IPS-20b (cell line): ENCODE data around the gene OS9.
"Not testable (repeated sequence)": the region's sequence is repeated elsewhere in the genome, so short reads cannot be mapped to it uniquely, and the experiment has no call there.

Experiments
- H3K27ac ChIP-seq: one replicate; pipeline ENCODE4 v1.5.1; 2013; ENCODE audit warnings: low read length
- H3K27me3 ChIP-seq: 2 replicates; pipeline ENCODE4 v1.6.1; 2013; ENCODE audit warnings: mild to moderate bottlenecking, low read length, inconsistent platforms; ENCODE audit not compliant: insufficient read depth
- H3K36me3 ChIP-seq: 2 replicates; pipeline ENCODE4 v1.6.1; 2013; ENCODE audit warnings: low read depth, mild to moderate bottlenecking, inconsistent platforms, low read length, moderate library complexity; ENCODE audit not compliant: insufficient read depth
- H3K4me1 ChIP-seq: 2 replicates; pipeline ENCODE4 v1.6.1; 2013; ENCODE audit warnings: mild to moderate bottlenecking, control low read depth, inconsistent platforms, low read length, moderate library complexity; ENCODE audit not compliant: insufficient read depth
- H3K4me3 ChIP-seq: 2 replicates; pipeline ENCODE4 v1.5.1; 2013; ENCODE audit warnings: mild to moderate bottlenecking, low read length, inconsistent platforms
- H3K9ac ChIP-seq: 2 replicates; pipeline ENCODE4 v1.6.1; 2013; ENCODE audit warnings: low read depth, mild to moderate bottlenecking, inconsistent platforms, low read length, moderate library complexity
- H3K9me3 ChIP-seq: 2 replicates; pipeline ENCODE4 v1.6.1; 2013; ENCODE audit warnings: mild to moderate bottlenecking, low read depth, low read length, inconsistent platforms; ENCODE audit not compliant: insufficient read depth

The OS9 gene

DNA sequence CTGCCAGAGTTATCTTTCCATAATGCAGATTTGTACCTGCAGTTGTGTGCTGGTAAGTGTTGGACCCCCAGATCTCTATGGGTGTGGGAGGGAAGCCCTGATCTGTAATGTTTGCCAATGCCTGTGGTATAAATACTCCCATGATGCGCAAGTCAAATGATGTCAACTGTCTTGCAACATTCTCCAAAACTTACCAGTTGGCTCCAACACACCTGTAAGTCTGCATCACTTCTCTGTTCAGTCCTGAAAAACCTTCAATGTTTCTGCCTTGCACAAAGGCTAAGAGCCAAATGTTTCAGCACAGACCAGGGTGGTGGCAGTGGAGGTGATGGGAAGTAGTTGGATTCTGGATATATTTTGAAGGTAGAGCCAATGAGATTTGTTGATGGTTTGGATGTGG is 3.1 kb downstream of the OS9 start:
- Histone ChIP-seq H3K4me3 (no peak overlapping the region), H3K4me1 (0 out of 2 replicates have a peak, but pooled peaks cover 6% of the 10 kb centered on the region), H3K9ac (no peak overlapping the region), H3K36me3 (peaks cover 19% of the 10 kb centered on the region; the same call in 1 of the 2 replicates), H3K27ac (no peak overlapping the region), H3K9me3 (no peaks in the 10 kb centered on the region), H3K27me3 (no peaks in the 10 kb centered on the region)

DNA sequence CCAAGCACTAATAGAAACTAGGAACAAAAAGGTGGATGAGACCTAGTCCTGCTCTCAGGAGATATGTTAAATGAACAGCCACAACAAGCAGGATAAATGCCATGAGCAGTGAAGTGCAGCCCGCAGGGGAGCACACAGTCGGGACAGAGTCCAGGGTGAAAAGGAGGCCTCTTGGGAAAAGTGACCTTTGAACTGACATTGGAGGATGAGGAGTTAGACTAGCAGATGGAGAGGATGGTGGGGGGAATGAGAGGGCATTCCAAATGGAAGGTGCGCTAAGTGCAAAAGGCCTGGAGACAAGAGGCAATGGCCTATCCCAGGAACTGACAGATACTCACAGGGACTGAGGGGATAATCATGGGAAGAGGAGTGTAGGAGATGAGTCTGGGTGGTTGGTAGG is 4.5 kb downstream of the OS9 start:
- Histone ChIP-seq H3K27ac (no peak overlapping the region), H3K9ac (no peak overlapping the region), H3K27me3 (no peaks in the 10 kb centered on the region), H3K9me3 (no peaks in the 10 kb centered on the region), H3K4me3 (no peak overlapping the region), H3K4me1 (0 out of 2 replicates have a peak, but pooled peaks cover 6% of the 10 kb centered on the region), H3K36me3 (peaks cover 22% of the 10 kb centered on the region; the same call in 1 of the 2 replicates)

DNA sequence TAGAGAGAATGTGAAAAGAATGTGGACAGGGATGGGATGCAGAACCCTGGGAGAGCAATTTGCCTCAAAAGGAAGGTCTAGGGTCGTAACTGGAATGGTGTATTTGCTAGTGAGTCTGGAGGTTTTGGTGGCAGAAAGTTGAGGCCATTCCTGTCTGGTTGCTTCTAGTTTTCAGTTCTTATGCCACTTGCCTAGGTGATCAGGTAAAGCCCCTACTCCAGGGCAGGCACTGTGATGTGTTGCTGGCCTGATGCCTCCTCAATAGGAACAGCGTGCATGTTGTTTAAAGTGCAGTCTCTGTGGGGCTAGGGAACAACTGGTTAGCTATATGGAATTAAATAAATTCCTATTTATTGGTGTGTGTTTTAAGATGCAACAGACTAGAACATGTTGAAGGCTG is 6.4 kb downstream of the OS9 start:
- H3K27ac ChIP-seq: no peak overlapping the region
- H3K36me3 ChIP-seq: peaks cover 29% of the 10 kb centered on the region; the same call in 1 of the 2 replicates
- no peak overlapping the region for H3K4me3 ChIP-seq
- no peaks in the 10 kb centered on the region; the same call in 1 of the 2 replicates for H3K9me3 ChIP-seq
- H3K9ac ChIP-seq: no peak overlapping the region; the same call in 1 of the 2 replicates
- H3K27me3 ChIP-seq: no peaks in the 10 kb centered on the region
- H3K4me1 ChIP-seq: no peaks in the 10 kb centered on the region

DNA sequence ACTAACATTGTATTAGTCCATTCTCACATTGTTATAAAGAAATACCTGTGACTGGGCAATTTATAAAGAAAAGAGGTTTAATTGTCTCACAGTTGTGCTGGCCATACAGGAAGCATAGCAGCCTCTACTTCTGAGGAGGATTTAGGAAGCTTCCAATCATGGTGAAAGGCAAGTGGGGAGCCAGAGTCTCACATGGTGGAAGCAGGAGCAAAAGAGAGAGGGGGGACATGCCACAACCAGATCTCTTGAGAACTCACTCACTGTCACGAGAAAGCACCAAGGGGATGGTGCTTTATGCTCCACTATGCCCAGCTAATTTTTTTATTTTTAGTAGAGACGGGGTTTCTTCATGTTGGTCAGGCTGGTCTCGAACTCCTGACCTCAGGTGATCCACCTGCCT is 13.3 kb downstream of the OS9 start:
- H3K36me3 ChIP-seq: peaks cover 10% of the 10 kb centered on the region; the same call in 1 of the 2 replicates
- H3K9me3 ChIP-seq: no peaks in the 10 kb centered on the region; the same call in 1 of the 2 replicates
- no peak overlapping the region for H3K27ac ChIP-seq
- no peak overlapping the region for H3K4me3 ChIP-seq
- no peaks in the 10 kb centered on the region for H3K4me1 ChIP-seq
- no peaks in the 10 kb centered on the region for H3K27me3 ChIP-seq
- H3K9ac ChIP-seq: no peak overlapping the region

DNA sequence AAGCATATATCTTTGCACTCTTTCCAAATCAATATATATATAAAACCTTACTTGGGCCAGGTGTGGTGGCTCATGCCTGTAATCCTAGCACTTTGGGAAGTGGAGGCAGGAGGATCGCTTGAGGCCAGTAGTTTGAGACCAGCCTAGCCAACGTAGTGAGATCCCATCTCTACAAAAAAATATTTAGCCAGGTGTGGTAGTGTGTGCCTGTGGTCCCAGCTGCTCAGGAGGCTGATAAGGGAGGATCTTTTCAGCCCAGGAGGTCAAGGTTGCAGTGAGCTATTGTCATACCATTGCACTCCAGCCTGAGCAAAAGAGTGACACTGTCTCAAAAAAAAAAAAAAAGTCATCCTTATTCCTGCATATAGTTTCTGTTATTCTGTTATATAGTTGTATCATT is 14.4 kb downstream of the OS9 start:
- H3K9me3 ChIP-seq: no peaks in the 10 kb centered on the region; the same call in 1 of the 2 replicates
- no peaks in the 10 kb centered on the region for H3K27me3 ChIP-seq
- no peaks in the 10 kb centered on the region for H3K4me1 ChIP-seq
- peaks cover 7% of the 10 kb centered on the region; the same call in 1 of the 2 replicates for H3K36me3 ChIP-seq
- no peak overlapping the region for H3K27ac ChIP-seq
- H3K4me3 ChIP-seq: no peak overlapping the region
- H3K9ac ChIP-seq: no peak overlapping the region

DNA sequence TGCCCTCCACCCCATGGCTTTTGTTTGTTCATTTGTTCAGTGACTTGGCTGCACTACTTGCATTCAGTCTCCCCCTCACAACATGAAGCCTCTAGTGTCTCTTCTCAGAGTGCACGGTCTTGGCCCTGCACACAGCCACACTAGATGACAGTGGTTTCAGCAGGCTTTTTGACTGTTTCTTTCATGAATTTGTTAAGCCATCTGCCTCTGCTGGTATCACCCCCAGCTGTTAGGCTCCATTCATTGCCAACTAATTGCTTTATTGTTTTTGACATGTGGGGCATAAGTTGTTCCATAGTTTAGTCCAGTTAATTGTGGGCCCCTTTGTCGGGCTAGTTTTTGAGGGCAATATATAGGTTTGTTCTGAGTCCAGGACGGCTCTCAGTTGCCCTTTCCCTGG is 18.8 kb downstream of the OS9 start:
- Histone ChIP-seq H3K36me3 (peaks cover under 1% of the 10 kb centered on the region; the same call in 1 of the 2 replicates), H3K27ac (no peak overlapping the region), H3K9ac (no peak overlapping the region), H3K4me3 (no peak overlapping the region), H3K4me1 (no peaks in the 10 kb centered on the region), H3K9me3 (no peaks in the 10 kb centered on the region), H3K27me3 (no peaks in the 10 kb centered on the region)

DNA sequence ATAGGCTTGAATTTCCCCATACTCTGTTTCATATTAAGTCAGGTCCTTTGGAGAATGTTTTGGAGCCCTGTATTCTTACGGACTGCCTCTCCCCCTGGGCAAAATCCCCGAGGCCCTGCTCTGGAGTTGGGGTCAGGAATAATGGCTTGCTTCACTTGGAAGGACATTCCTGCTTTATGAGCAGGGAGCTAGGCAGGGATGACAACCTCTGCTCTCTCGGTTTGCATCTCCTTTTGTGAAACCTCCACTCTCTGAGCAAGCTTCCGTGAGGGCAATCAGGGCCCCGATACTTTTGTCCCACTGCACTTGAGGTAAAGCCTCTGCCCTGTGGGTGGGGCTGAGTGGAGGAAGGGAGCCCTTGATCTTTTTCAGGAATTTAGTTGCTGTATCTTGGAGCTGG is 19.3 kb downstream of the OS9 start:
- no peak overlapping the region for H3K4me3 ChIP-seq
- no peak overlapping the region for H3K27ac ChIP-seq
- H3K9ac ChIP-seq: no peak overlapping the region
- H3K4me1 ChIP-seq: no peaks in the 10 kb centered on the region
- peaks cover 5% of the 10 kb centered on the region for H3K36me3 ChIP-seq
- H3K27me3 ChIP-seq: no peaks in the 10 kb centered on the region
- no peaks in the 10 kb centered on the region for H3K9me3 ChIP-seq

DNA sequence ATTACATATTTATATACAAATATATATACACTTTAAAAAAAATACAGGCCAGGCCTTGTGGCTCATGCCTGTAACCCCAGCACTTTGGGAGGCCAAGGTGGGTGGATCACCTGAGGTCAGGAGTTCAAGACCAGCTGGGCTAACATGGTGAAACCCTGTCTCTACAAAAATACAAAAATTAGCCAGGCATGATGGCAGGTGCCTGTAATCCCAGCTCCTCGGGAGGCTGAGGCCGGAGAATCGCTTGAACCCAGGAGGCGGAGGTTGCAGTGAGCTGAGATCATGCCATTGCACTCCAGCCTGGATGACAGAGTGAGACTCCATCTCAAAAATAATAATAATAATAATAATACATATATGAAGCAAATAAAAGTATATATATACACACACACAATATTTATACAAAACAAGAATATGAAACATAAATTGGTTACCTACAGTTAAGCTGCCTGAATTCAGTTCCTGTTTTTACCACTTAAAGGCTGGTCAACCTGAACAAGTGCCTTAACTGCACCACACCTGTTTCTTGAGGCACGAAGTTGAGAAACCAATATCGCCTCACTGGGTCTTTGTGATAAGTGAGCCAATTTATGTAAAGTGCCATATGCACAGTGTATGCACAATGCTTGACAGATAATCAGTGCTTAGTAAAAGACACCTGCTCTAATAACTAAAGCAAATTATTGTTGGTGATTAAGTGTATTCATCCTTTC is 21.3 kb downstream of the OS9 start:
- peaks cover 18% of the 10 kb centered on the region for H3K36me3 ChIP-seq

DNA sequence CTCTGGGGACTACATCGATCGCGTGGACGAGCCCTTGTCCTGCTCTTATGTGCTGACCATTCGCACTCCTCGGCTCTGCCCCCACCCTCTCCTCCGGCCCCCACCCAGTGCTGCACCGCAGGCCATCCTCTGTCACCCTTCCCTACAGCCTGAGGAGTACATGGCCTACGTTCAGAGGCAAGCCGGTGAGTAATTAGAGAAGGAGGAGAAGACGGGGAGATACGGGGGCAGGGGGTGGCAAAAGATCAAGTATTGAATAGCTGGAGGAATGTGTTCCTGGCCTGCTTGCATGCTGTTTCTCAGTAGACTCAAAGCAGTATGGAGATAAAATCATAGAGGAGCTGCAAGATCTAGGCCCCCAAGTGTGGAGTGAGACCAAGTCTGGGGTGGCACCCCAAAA is 21.9 kb downstream of the OS9 start:
- Histone ChIP-seq H3K36me3 (peaks cover 18% of the 10 kb centered on the region), H3K27me3 (no peaks in the 10 kb centered on the region), H3K27ac (no peak overlapping the region), H3K9ac (no peak overlapping the region), H3K9me3 (no peaks in the 10 kb centered on the region), H3K4me3 (no peak overlapping the region), H3K4me1 (no peaks in the 10 kb centered on the region)

More for the DNA sequence above, 21.3 kb downstream of the OS9 start:
- not testable (repeated sequence) for H3K27me3 ChIP-seq, H3K9me3 ChIP-seq, H3K4me1 ChIP-seq, H3K4me3 ChIP-seq, H3K27ac ChIP-seq, H3K9ac ChIP-seq

DNA sequence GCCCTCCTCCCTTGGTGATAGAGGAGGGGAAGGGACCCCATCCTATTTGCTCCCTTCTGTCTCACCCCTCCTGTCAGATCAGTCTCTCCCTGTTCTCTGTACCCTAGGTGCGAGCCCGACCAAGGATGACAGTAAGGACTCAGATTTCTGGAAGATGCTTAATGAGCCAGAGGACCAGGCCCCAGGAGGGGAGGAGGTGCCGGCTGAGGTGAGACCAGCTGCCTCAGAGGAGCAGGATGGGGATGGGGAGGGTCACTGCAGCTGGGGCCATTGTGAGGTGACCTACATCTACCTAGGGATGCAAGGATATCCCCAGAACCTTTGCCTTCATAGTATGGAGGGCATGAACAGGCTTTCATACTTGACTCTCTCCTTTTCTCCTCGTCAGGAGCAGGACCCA is 22.4 kb downstream of the OS9 start:
- Histone ChIP-seq H3K9ac (no peak overlapping the region), H3K4me3 (no peak overlapping the region), H3K9me3 (no peaks in the 10 kb centered on the region), H3K27me3 (no peaks in the 10 kb centered on the region), H3K27ac (no peak overlapping the region), H3K4me1 (no peaks in the 10 kb centered on the region), H3K36me3 (peaks cover 18% of the 10 kb centered on the region)

DNA sequence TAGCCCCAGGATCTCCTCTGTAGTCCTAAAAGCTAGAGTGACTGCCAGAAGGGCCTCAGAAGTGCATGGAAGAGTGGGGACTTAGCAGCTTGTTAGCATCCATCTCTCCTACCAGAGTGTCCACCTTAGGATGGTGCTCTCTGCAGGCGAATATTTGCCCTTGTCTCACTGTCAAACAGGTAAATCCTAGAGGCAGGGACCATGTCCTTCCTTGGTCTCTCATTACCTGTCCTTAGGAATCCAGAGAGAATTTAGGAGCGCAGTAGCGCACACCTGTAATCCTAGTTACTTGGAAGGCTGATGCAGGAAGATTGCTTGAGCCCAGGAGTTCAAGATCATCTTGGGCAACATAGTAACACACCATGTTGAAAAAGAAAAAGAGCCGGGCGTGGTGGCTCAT is 23.2 kb downstream of the OS9 start:
- Histone ChIP-seq H3K27ac (no peak overlapping the region), H3K9me3 (no peaks in the 10 kb centered on the region), H3K4me3 (no peak overlapping the region), H3K27me3 (no peaks in the 10 kb centered on the region), H3K9ac (no peak overlapping the region), H3K36me3 (peaks cover 18% of the 10 kb centered on the region), H3K4me1 (no peaks in the 10 kb centered on the region)

DNA sequence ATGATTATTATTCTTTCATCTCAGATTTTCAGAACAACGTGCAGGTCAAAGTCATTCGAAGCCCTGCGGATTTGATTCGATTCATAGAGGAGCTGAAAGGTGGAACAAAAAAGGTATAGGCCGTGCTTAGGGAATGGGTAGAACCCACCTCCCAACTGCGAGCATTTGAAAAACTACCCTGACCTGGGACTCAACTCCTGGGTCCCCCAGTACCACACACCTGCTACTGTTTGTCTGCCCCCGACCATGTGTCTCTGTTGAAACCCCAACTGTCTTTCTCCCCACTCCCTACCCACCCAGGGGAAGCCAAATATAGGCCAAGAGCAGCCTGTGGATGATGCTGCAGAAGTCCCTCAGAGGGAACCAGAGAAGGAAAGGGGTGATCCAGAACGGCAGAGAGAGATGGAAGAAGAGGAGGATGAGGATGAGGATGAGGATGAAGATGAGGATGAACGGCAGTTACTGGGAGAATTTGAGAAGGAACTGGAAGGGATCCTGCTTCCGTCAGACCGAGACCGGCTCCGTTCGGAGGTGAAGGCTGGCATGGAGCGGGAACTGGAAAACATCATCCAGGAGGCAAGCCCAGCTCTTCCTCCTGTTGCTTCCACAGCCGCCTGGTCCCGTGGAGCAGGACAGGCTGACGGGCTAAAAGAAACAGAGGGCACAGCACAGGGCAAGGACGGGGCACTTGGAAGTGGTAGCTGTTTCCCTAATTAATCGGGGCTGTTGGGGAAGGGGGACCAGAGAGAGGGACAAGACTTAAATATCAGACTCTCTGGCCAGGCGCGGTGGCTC is 24.1 kb downstream of the OS9 start:
- Histone ChIP-seq H3K4me1 (no peaks in the 10 kb centered on the region), H3K9me3 (no peaks in the 10 kb centered on the region), H3K36me3 (peaks cover 18% of the 10 kb centered on the region), H3K27ac (no peak overlapping the region), H3K27me3 (peaks cover 4% of the 10 kb centered on the region), H3K4me3 (no peak overlapping the region), H3K9ac (no peak overlapping the region)
